OCI-LY7 (cell line): ENCODE data around the gene SV2B. TPM values are rescaled to one million over a fixed set of nuclear protein-coding genes. Genes with fewer than 3 reads are reported as not detected.

Experiments used
- BruUV-seq: library from RNA; stranded (reverse); fragments of 400-500 nt; replicated peaks from 2 replicates; lab custom pipeline; 2021; lab: Mats Ljungman, UMichigan
- CTCF ChIA-PET: fragments of 300-600 bp; sonication (Branson Sonifier 250); formaldehyde crosslinking; loops from one replicate; lab custom pipeline; 2022; ENCODE audit warnings: antibody characterized with exemption; ENCODE audit not compliant: unreplicated experiment; lab: Charles Lee
- POLR2A ChIA-PET: fragments of 300-600 bp; sonication (Branson Sonifier 250); formaldehyde crosslinking; loops from one replicate; lab custom pipeline; 2022; ENCODE audit warnings: antibody characterized with exemption; lab: Charles Lee
- DNase-seq: peaks from one replicate; pipeline ENCODE4 v3.0.0-alpha.2; 2015; ENCODE audit warnings: low spot score
- H2AFZ ChIP-seq: fragments of 200-600 bp; sonication (generic), shearing (Covaris generic); 2 replicates; pipeline ENCODE4 v1.6.1; 2014; ENCODE audit warnings: mild to moderate bottlenecking, antibody characterized with exemption, low read length, moderate library complexity
- H3K27ac ChIP-seq: fragments of 200-600 bp; sonication (generic); 2 replicates; pipeline ENCODE4 v1.5.1; 2014; ENCODE audit warnings: mixed run types, low read depth, mild to moderate bottlenecking, moderate library complexity, low read length, inconsistent platforms; ENCODE audit not compliant: poor library complexity, severe bottlenecking
- H3K36me3 ChIP-seq: fragments of 200-600 bp; sonication (generic); 2 replicates; pipeline ENCODE4 v1.6.1; 2014; ENCODE audit warnings: mild to moderate bottlenecking, antibody characterized with exemption, low read length, moderate library complexity, mixed read lengths; ENCODE audit not compliant: insufficient read depth
- H3K4me1 ChIP-seq: fragments of 200-600 bp; sonication (generic); 2 replicates; pipeline ENCODE4 v1.5.1; 2014; ENCODE audit warnings: mild to moderate bottlenecking, low read length; ENCODE audit not compliant: insufficient read depth, poor library complexity, severe bottlenecking
- H3K4me2 ChIP-seq: fragments of 200-600 bp; sonication (generic); 2 replicates; pipeline ENCODE4 v1.6.1; 2014; ENCODE audit warnings: mild to moderate bottlenecking, low read length
- H3K4me3 ChIP-seq: fragments of 200-600 bp; sonication (generic); 2 replicates; pipeline ENCODE4 v1.5.1; 2014; ENCODE audit warnings: mild to moderate bottlenecking, low read depth, low read length; ENCODE audit not compliant: poor library complexity, severe bottlenecking
- H3K79me2 ChIP-seq: fragments of 200-600 bp; sonication (generic); 2 replicates; pipeline ENCODE4 v1.6.1; 2016; ENCODE audit warnings: low read depth, mild to moderate bottlenecking, low read length, moderate library complexity, mixed read lengths; ENCODE audit not compliant: insufficient read depth
- H3K9me2 ChIP-seq: fragments of 200-600 bp; sonication (generic); 2 replicates; pipeline ENCODE4 v1.6.1; 2016; ENCODE audit warnings: mild to moderate bottlenecking, low read length, mixed read lengths; ENCODE audit not compliant: insufficient read depth
- H3K9me3 ChIP-seq: fragments of 200-600 bp; sonication (generic); 2 replicates; pipeline ENCODE4 v1.6.1; 2014; ENCODE audit warnings: mild to moderate bottlenecking, mixed run types, low read length, mixed read lengths
- H4K20me1 ChIP-seq: fragments of 200-600 bp; sonication (generic); 2 replicates; pipeline ENCODE4 v1.6.1; 2014; ENCODE audit warnings: mild to moderate bottlenecking, antibody characterized with exemption, low read length, moderate library complexity, mixed read lengths; ENCODE audit not compliant: insufficient read depth
- CTCF ChIP-seq: fragments of 200-600 bp; sonication (generic); conservative IDR thresholded peaks from 2 replicates; pipeline ENCODE4 v1.5.1; 2014; ENCODE audit warnings: mild to moderate bottlenecking, antibody characterized with exemption, low read length, moderate library complexity, mixed read lengths
- EZH2phosphoT487 ChIP-seq: fragments of 200-600 bp; sonication (generic); IDR thresholded peaks from 2 replicates; pipeline ENCODE4 v1.6.1; 2018; ENCODE audit warnings: low read depth, borderline replicate concordance, mild to moderate bottlenecking, mixed run types, antibody characterized with exemption, low read length, moderate library complexity, mixed read lengths
- intact Hi-C: fragments of 100-400 bp; cut with micrococcal nuclease; formaldehyde crosslinking; loops from one replicate; pipeline ENCODE4 v1.10.0; 2022; ENCODE audit not compliant: unreplicated experiment
- total RNA-seq, 2 experiments: library from RNA; depleted of rRNA in 1 of 2; stranded (reverse); fragments of >200 nt in 1 of 2; shearing (Covaris generic) in 1 of 2; gene quantifications; 2 replicates each; pipeline ENCODE4 v1.2.3, GENCODE V29; 2014 to 2022

The SV2B gene
- total RNA-seq, 2 experiments from 2014 or later: 0.15 TPM; not detected in 1

GRCh38 chr15:91253605-91254004 lies 153.5 kb downstream of the SV2B start:
- DNase-seq: no peak
- ChIA-PET POLR2A (no interaction called here), CTCF (no interaction called here)
- Histone ChIP-seq H3K27ac (no peak overlapping the region), H4K20me1 (no peaks in the 10 kb centered on the region), H3K36me3 (no peaks in the 10 kb centered on the region), H3K4me2 (no peak overlapping the region), H3K79me2 (no peaks in the 10 kb centered on the region), H3K9me3 (no peaks in the 10 kb centered on the region), H3K9me2 (no peaks in the 10 kb centered on the region), H2AFZ (no peak overlapping the region), H3K4me3 (no peak overlapping the region), H3K4me1 (no peaks in the 10 kb centered on the region)
- intact Hi-C loops: no loop called here
- BruUV-seq: no TSS peak
- TF ChIP-seq EZH2phosphoT487 (no peak), CTCF (no peak)

- POLR2A ChIA-PET: interaction anchor here (0.6 kb wide), 1 partner anchor 41 kb away, joined by 3 read pairs; no protein-coding TSS in a partner anchor
- H3K4me3 ChIP-seq: no peak overlapping the region
- peak overlapping the region; percentile 28 for H3K4me2 ChIP-seq
- H3K79me2 ChIP-seq: no peaks in the 10 kb centered on the region
- no peaks in the 10 kb centered on the region for H3K9me2 ChIP-seq
- intact Hi-C loops: no loop called here
- peak; percentile 17 for DNase-seq
- TF ChIP-seq CTCF: no peak
- no peak for TF ChIP-seq EZH2phosphoT487
- H3K36me3 ChIP-seq: no peaks in the 10 kb centered on the region
- no peaks in the 10 kb centered on the region for H3K9me3 ChIP-seq
- peak overlapping the region; percentile 49; the same call in 1 of the 2 replicates for H2AFZ ChIP-seq
- no peak overlapping the region for H3K27ac ChIP-seq
- H4K20me1 ChIP-seq: no peaks in the 10 kb centered on the region
- BruUV-seq: no TSS peak
- no peaks in the 10 kb centered on the region for H3K4me1 ChIP-seq
- CTCF ChIA-PET: no interaction called here
These were observed 154.7 kb downstream of the SV2B start for GRCh38 chr15:91254766-91255165.

GRCh38 chr15:91255670-91256192 lies 155.7 kb downstream of the SV2B start:
- Histone ChIP-seq H3K4me1 (no peaks in the 10 kb centered on the region), H3K36me3 (no peaks in the 10 kb centered on the region), H3K9me3 (no peaks in the 10 kb centered on the region), H3K4me2 (no peak overlapping the region), H3K79me2 (no peaks in the 10 kb centered on the region), H2AFZ (no peak overlapping the region), H4K20me1 (no peaks in the 10 kb centered on the region), H3K27ac (no peak overlapping the region), H3K4me3 (no peak overlapping the region), H3K9me2 (no peaks in the 10 kb centered on the region; the same call in 1 of the 2 replicates)
- intact Hi-C loops: no loop called here
- POLR2A ChIA-PET: no interaction called here
- CTCF ChIA-PET: no interaction called here
- TF ChIP-seq CTCF (no peak), EZH2phosphoT487 (no peak)
- no TSS peak for BruUV-seq
- DNase-seq: no peak
